Measurements from ENCODE around the gene ECE1.
"Not testable (repeated sequence)": the region's sequence is repeated elsewhere in the genome, so short reads cannot be mapped to it uniquely, and the experiment has no call there.

Gene ECE1

DNA sequence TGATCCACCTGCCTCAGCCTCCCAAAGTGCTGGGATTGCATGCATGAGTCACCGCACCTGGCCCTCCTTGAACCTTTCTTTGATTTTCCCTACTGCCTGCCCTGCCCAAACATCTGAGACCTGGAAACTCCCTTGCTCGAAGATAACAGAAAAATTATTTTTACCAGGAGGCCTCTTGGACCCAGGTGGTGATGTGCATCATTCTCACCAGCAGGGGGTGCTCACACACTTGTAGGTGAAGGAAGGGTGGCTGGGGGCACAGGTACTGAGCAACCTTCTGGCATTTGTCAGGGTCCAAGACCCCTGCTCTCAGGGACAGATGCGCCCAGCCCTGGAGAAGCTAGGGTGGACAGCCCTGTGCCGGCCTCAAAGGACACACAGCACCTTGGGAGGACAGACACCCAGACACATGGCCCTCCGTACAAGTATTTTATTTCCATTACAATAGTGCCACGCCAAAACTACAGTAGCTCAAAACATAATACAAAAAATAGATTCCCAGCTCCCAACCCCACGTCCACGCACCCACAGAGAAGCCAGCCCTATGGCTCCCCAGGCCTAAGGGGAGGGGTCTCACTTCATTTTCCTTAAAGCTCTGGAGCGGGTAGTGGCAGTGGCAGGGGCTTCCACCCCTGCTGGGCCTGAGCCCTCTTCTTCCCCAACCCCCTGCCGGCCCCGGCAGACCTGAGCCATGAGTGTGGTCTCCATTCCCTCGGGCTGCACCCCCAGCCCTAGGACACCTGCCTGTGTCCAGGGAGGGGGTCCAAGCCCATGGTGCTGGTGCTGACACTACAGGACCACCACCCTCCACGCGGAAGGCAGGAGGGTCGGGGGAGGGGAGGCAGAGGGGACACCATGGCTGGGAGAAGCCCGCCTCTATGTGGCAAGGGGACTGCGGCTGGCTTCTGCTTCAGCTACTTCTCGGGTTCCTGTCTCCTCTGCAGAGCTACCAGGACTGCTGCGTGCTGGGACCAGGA, 73.1 kb downstream of the ECE1 start:
- TF ChIP-seq, protein P1, sequence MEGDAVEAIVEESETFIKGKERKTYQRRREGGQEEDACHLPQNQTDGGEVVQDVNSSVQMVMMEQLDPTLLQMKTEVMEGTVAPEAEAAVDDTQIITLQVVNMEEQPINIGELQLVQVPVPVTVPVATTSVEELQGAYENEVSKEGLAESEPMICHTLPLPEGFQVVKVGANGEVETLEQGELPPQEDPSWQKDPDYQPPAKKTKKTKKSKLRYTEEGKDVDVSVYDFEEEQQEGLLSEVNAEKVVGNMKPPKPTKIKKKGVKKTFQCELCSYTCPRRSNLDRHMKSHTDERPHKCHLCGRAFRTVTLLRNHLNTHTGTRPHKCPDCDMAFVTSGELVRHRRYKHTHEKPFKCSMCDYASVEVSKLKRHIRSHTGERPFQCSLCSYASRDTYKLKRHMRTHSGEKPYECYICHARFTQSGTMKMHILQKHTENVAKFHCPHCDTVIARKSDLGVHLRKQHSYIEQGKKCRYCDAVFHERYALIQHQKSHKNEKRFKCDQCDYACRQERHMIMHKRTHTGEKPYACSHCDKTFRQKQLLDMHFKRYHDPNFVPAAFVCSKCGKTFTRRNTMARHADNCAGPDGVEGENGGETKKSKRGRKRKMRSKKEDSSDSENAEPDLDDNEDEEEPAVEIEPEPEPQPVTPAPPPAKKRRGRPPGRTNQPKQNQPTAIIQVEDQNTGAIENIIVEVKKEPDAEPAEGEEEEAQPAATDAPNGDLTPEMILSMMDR (IDR thresholded peaks at IDR 0.05; ENCODE audit: extremely low read depth, insufficient read depth, missing control alignments): peak; percentile 82
- peak; percentile 77 for DNase-seq (ENCODE audit: low spot score)
- in situ Hi-C loops (cut with MboI; ENCODE audit: low pct_unique_long_range_greater_than_20kb, low sequenced_read_pairs, unreplicated experiment): no loop called here

DNA sequence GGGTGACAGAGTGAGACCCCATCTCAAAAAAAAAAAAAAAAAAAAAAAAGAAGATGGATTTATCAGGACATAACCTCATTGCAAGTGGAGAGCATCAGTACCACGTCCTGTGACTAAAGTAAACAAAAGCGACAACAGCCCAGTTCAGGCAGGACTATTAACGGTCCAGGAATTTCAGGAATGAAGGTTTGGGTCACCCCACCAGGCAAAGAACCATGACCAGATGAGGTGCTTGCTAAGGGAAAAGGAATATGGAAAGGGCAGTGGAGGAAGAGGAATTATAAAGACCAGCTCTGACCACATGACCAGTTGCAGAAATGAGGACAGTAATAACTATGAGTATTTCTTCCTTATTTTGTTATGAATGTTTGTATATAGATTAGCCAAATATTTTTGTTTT, 78.1 kb downstream of the ECE1 start:
- no peak for DNase-seq (ENCODE audit: low spot score)
- TF ChIP-seq, protein P1 (IDR thresholded peaks at IDR 0.05; ENCODE audit: extremely low read depth, insufficient read depth, missing control alignments): no peak
- in situ Hi-C loops (cut with MboI; ENCODE audit: low pct_unique_long_range_greater_than_20kb, low sequenced_read_pairs, unreplicated experiment): no loop called here

GRCh38 chr1:21208137-21208700, 82.0 kb downstream of the ECE1 start:
- in situ Hi-C loops (cut with MboI; ENCODE audit: low pct_unique_long_range_greater_than_20kb, low sequenced_read_pairs, unreplicated experiment): not testable (repeated sequence)
- peak; percentile 3 for DNase-seq (ENCODE audit: low spot score)

GRCh38 chr1:21206117-21206516, 84.1 kb downstream of the ECE1 start:
- TF ChIP-seq, protein P1 (IDR thresholded peaks at IDR 0.05; ENCODE audit: extremely low read depth, insufficient read depth, missing control alignments): no peak
- DNase-seq (ENCODE audit: low spot score): peak; percentile 16
- in situ Hi-C loops (cut with MboI; ENCODE audit: low pct_unique_long_range_greater_than_20kb, low sequenced_read_pairs, unreplicated experiment): no loop called here

DNA sequence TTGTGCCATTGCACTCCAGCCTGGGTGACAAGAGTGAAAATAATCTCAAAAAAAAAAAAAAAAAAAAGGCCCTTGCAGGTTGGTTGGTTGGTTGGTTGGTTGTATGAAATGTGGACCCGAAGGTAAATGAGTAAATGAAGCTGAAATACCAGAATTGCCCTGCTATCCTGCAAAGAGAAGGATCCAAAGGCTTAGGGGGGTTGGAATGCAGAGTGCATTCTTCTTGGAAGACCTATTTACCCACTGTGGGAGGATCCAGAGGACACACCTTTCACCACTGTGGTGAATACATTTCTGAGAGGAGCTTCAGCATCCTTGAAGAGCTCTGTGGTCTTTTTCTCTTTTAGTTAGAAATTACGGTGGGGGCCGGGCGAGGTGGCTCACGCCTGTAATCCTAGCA, 84.8 kb downstream of the ECE1 start:
- in situ Hi-C loops (cut with MboI; ENCODE audit: low pct_unique_long_range_greater_than_20kb, low sequenced_read_pairs, unreplicated experiment): no loop called here
- DNase-seq (ENCODE audit: low spot score): no peak
- TF ChIP-seq, protein P1 (IDR thresholded peaks at IDR 0.05; ENCODE audit: extremely low read depth, insufficient read depth, missing control alignments): no peak

- TF ChIP-seq, protein P1 (IDR thresholded peaks at IDR 0.05; ENCODE audit: extremely low read depth, insufficient read depth, missing control alignments): no peak
- no peak for DNase-seq (ENCODE audit: low spot score)
- in situ Hi-C loops (cut with MboI; ENCODE audit: low pct_unique_long_range_greater_than_20kb, low sequenced_read_pairs, unreplicated experiment): no loop called here
Measured at GRCh38 chr1:21201650-21202049, 88.6 kb downstream of the ECE1 start.

- in situ Hi-C loops (cut with MboI; ENCODE audit: low pct_unique_long_range_greater_than_20kb, low sequenced_read_pairs, unreplicated experiment); DNase-seq (ENCODE audit: low spot score): not testable (repeated sequence)
Measured at GRCh38 chr1:21201238-21201637, 89.0 kb downstream of the ECE1 start.

Measured in GM13977 (cell line).